ENCODE results near the gene MAGED4.

DNA sequence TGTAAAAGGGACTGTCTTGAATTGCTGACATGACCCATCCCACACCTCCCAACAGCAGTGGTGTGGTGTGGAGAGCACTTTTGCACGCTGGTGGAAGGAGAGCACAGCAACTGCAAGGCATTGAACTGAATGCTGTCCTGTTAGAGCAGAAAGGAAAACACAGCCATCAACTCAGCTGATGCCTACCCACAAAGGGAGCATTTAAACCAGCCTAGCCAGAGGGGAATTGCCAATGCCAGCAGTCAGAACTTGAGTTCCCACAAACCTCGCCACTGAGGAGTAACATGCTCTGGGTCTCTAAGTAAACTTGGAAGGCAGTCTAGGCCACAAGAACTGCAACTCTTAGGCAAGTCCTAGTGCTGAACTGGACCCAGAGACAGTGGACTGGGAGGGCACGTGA is 31.9 kb downstream of the MAGED4 start:
- TF ChIP-seq, protein P1, sequence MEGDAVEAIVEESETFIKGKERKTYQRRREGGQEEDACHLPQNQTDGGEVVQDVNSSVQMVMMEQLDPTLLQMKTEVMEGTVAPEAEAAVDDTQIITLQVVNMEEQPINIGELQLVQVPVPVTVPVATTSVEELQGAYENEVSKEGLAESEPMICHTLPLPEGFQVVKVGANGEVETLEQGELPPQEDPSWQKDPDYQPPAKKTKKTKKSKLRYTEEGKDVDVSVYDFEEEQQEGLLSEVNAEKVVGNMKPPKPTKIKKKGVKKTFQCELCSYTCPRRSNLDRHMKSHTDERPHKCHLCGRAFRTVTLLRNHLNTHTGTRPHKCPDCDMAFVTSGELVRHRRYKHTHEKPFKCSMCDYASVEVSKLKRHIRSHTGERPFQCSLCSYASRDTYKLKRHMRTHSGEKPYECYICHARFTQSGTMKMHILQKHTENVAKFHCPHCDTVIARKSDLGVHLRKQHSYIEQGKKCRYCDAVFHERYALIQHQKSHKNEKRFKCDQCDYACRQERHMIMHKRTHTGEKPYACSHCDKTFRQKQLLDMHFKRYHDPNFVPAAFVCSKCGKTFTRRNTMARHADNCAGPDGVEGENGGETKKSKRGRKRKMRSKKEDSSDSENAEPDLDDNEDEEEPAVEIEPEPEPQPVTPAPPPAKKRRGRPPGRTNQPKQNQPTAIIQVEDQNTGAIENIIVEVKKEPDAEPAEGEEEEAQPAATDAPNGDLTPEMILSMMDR (IDR thresholded peaks at IDR 0.05), result no peak
- no peak for TF ChIP-seq POLR2A (IDR thresholded peaks at IDR 0.05)

All from vagina (tissue), 2 donors.